ENCODE measurements around the gene SEMA3A.

- no peak for TF ChIP-seq EZH2phosphoT487 (IDR thresholded peaks at IDR 0.05; ENCODE audit: unreplicated experiment)
- no peak for TF ChIP-seq POLR2AphosphoS5 (IDR thresholded peaks at IDR 0.05; ENCODE audit: low read depth)
- TF ChIP-seq CTCF (conservative IDR thresholded peaks at IDR 0.05; ENCODE audit: low read depth in 2 of 2): no peak
- TF ChIP-seq EZH2 (IDR thresholded peaks at IDR 0.05; ENCODE audit: low read depth, unreplicated experiment): no peak
- TF ChIP-seq REST (IDR thresholded peaks at IDR 0.05; ENCODE audit: unreplicated experiment): no peak
- no peak for TF ChIP-seq JUNB (IDR thresholded peaks at IDR 0.05; ENCODE audit: unreplicated experiment)
- no peak for TF ChIP-seq CREB1 (CRISPR knock-in tag; IDR thresholded peaks at IDR 0.05; ENCODE audit: low read depth)
- TF ChIP-seq ZNF331 (CRISPR knock-in tag; IDR thresholded peaks at IDR 0.05; ENCODE audit: low read depth): no peak
- no peak for TF ChIP-seq ETS1 (IDR thresholded peaks at IDR 0.05)
- TF ChIP-seq ZNF114 (CRISPR knock-in tag; IDR thresholded peaks at IDR 0.05): no peak
- no peak for TF ChIP-seq ZNF462 (CRISPR knock-in tag; IDR thresholded peaks at IDR 0.05)
- no peak for TF ChIP-seq STAT1 (IDR thresholded peaks at IDR 0.05; ENCODE audit: unreplicated experiment)
- no peak for TF ChIP-seq NANOG (IDR thresholded peaks at IDR 0.05; ENCODE audit: borderline replicate concordance)
Measured at GRCh38 chr7:84123965-84124547, 70.5 kb downstream of the SEMA3A start.
